ENCODE data around the gene CDCP1.
A peak's percentile ranks its signal among the peaks of the same experiment; 100 is the strongest.

Gene CDCP1

DNA sequence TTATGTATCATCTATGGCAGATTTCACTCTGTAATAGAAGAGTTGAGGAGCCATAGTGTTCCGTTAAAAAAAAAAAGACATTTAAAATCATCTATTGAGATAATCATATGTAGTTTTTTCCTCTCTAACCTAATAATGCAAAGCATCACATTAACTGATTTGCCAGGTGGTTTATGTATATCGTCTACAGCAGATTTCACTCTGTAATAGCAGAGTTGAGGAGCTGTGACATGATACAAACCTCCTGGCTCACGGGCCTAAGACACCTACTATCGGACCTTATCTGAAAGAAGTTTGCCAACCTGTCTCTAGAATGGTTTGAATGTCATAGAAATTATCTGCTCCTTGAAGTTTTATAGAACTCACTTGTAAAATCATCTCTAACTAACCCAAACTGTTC, 29.8 kb downstream of the CDCP1 start:
- DNase-seq = no peak
- peaks cover 9% of the 10 kb centered on the region for H3K4me1 ChIP-seq (ENCODE audit: control insufficient read depth, insufficient read depth, low read length, poor library complexity, severe bottlenecking)

DNA sequence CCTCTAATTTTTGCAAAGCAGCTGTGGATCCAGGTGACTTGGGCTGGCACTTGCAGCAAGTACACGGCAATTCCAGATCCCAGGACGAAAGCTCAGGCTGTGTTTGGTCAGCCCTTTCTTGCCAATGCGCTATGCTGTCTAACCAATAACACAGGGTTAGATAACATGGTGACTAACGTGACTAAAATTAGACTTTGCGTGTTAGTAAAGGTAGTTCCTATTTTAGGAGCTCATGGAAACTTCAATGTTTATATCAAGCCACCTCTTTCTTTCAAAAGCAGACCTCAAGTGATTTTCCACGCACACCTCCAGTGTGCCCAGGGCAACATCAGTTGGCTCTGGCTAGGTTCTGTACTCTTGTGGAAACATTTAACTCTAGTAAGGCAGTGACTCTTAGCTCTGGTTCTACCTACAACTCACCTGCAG, 32.5 kb downstream of the CDCP1 start:
- DNase-seq = no peak
- Histone ChIP-seq H3K27me3 (replicated peaks; ENCODE audit: control insufficient read depth, insufficient read depth, low read length, poor library complexity, severe bottlenecking) (no peaks in the 10 kb centered on the region), H3K4me1 (ENCODE audit: control insufficient read depth, insufficient read depth, low read length, poor library complexity, severe bottlenecking) (peaks cover 26% of the 10 kb centered on the region), H3K4me3 (ENCODE audit: insufficient read depth, low read depth, low read length, poor library complexity, severe bottlenecking) (no peak overlapping the region), H3K9me3 (ENCODE audit: control insufficient read depth, low read length) (no peaks in the 10 kb centered on the region), H3K36me3 (ENCODE audit: control insufficient read depth, insufficient read depth, low read length) (no peaks in the 10 kb centered on the region), H3K27ac (ENCODE audit: insufficient read depth, low read length, poor library complexity, severe bottlenecking) (no peak overlapping the region)

More for the DNA sequence above, 29.8 kb downstream of the CDCP1 start:
- Histone ChIP-seq H3K27me3 (replicated peaks; ENCODE audit: control insufficient read depth, insufficient read depth, low read length, poor library complexity, severe bottlenecking) (no peaks in the 10 kb centered on the region), H3K4me3 (ENCODE audit: insufficient read depth, low read depth, low read length, poor library complexity, severe bottlenecking) (no peak overlapping the region), H3K27ac (ENCODE audit: insufficient read depth, low read length, poor library complexity, severe bottlenecking) (no peak overlapping the region), H3K36me3 (ENCODE audit: control insufficient read depth, insufficient read depth, low read length) (no peaks in the 10 kb centered on the region), H3K9me3 (ENCODE audit: control insufficient read depth, low read length) (no peaks in the 10 kb centered on the region)

DNA sequence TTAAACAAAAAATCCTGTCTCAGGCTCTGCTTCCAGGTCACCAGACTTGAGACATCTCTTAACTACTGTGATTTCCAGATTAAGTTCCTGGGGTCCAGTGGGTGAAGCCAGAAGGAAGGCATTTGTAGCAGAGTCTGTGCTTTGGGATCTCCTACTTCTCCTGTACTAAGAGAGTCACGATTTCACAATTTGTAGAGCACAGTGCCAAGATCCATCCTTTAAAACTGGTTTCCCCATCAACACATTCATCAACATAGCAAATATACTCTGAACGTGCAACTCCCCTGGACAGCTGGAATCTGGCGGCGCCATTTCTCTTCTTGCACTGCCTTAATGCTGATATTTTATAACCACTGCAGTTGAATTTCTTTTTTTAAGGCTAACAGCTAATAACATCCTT, 33.2 kb downstream of the CDCP1 start:
- H3K27me3 ChIP-seq (replicated peaks; ENCODE audit: control insufficient read depth, insufficient read depth, low read length, poor library complexity, severe bottlenecking) = no peaks in the 10 kb centered on the region
- H3K9me3 ChIP-seq (ENCODE audit: control insufficient read depth, low read length) = no peaks in the 10 kb centered on the region
- no peak for DNase-seq
- H3K4me1 ChIP-seq (ENCODE audit: control insufficient read depth, insufficient read depth, low read length, poor library complexity, severe bottlenecking) = peaks cover 24% of the 10 kb centered on the region
- no peaks in the 10 kb centered on the region for H3K36me3 ChIP-seq (ENCODE audit: control insufficient read depth, insufficient read depth, low read length)
- no peak overlapping the region for H3K4me3 ChIP-seq (ENCODE audit: insufficient read depth, low read depth, low read length, poor library complexity, severe bottlenecking)
- H3K27ac ChIP-seq (ENCODE audit: insufficient read depth, low read length, poor library complexity, severe bottlenecking) = no peak overlapping the region

DNA sequence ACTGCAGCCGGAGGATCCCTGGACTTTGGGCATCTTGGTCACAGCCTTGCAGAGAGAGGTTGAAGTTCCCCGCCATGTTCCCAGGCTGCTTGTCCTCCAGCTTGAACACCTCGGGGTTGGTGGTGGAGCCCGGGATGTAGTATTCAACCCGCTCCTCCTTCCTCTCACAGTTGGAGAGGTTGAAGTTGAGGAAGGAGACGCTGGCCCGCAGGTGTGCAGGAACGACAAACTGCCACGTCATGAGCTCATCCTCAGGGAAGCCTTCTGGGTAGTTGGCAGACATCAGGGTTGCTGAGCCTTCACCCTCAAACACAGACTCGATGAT, 35.7 kb downstream of the CDCP1 start:
- H3K27me3 ChIP-seq (replicated peaks; ENCODE audit: control insufficient read depth, insufficient read depth, low read length, poor library complexity, severe bottlenecking) = no peaks in the 10 kb centered on the region
- no peak overlapping the region for H3K27ac ChIP-seq (ENCODE audit: insufficient read depth, low read length, poor library complexity, severe bottlenecking)
- peak overlapping the region; percentile 33 for H3K4me3 ChIP-seq (ENCODE audit: insufficient read depth, low read depth, low read length, poor library complexity, severe bottlenecking)
- H3K36me3 ChIP-seq (ENCODE audit: control insufficient read depth, insufficient read depth, low read length) = no peaks in the 10 kb centered on the region
- H3K4me1 ChIP-seq (ENCODE audit: control insufficient read depth, insufficient read depth, low read length, poor library complexity, severe bottlenecking) = peaks cover 37% of the 10 kb centered on the region
- no peak for DNase-seq
- no peaks in the 10 kb centered on the region for H3K9me3 ChIP-seq (ENCODE audit: control insufficient read depth, low read length)

DNA sequence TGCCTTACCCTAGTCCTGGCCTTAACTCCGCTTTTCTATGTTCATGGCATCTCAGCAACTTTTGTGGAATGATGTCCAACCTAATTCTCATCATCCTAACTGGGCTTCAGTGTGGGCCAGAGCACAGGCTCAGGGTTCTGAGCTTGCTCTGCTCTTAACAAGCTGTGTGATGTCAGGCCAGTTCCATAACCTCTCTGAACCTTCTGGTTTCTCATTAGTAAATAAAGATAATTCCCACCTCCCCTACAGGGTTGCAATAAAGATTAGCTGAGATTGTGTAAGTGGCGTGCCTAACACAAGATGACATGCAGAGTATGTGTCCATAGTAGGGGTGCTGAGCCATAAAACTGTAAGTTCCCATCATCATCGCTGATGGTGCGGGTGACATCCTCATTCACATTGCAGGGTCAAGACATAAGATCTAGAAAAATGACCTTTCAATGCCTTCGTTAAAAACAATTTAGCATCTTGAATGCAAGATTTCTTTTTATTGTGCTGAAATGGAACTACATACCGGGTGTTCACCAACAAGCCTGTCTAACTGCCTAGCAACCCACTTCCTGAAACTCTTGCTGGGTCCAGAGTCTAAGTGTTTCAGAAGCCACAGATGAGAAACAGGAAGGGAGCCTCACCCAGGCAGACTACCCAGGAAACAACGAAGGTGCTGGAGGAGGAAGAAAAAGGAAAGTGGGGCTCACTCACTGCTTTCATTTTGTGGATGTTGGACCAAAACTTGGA, 36.2 kb downstream of the CDCP1 start:
- Histone ChIP-seq H3K4me3 (ENCODE audit: insufficient read depth, low read depth, low read length, poor library complexity, severe bottlenecking) (peak overlapping the region; percentile 33), H3K4me1 (ENCODE audit: control insufficient read depth, insufficient read depth, low read length, poor library complexity, severe bottlenecking) (peaks cover 42% of the 10 kb centered on the region), H3K9me3 (ENCODE audit: control insufficient read depth, low read length) (no peaks in the 10 kb centered on the region), H3K27me3 (replicated peaks; ENCODE audit: control insufficient read depth, insufficient read depth, low read length, poor library complexity, severe bottlenecking) (no peaks in the 10 kb centered on the region), H3K27ac (ENCODE audit: insufficient read depth, low read length, poor library complexity, severe bottlenecking) (peak overlapping the region; percentile 2), H3K36me3 (ENCODE audit: control insufficient read depth, insufficient read depth, low read length) (no peaks in the 10 kb centered on the region)
- peak in 2 of 3 donors; percentile 1 to 15 for DNase-seq

DNA sequence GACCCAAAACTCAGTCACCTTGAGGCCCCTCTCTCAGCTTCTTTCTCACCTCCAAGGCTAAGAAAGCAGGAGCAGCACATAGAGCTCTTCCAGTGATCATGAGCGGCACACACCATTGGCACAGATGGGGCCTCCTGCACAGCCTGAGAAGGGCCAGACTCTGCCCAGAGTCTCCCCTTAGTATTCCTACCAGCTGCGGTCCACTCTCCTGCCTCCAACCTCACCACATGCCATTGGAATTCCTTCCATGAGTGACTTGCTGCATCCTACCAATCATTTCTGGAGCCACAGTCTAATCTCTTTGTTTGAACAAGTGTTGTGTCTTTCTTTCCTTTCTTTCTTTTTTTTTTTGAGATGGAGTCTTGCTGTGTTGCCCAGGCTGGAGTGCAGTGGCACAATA, 39.3 kb downstream of the CDCP1 start:
- Histone ChIP-seq H3K4me1 (ENCODE audit: control insufficient read depth, insufficient read depth, low read length, poor library complexity, severe bottlenecking) (peaks cover 47% of the 10 kb centered on the region), H3K9me3 (ENCODE audit: control insufficient read depth, low read length) (no peaks in the 10 kb centered on the region), H3K36me3 (ENCODE audit: control insufficient read depth, insufficient read depth, low read length) (no peaks in the 10 kb centered on the region), H3K27me3 (replicated peaks; ENCODE audit: control insufficient read depth, insufficient read depth, low read length, poor library complexity, severe bottlenecking) (no peaks in the 10 kb centered on the region), H3K4me3 (ENCODE audit: insufficient read depth, low read depth, low read length, poor library complexity, severe bottlenecking) (no peak overlapping the region), H3K27ac (ENCODE audit: insufficient read depth, low read length, poor library complexity, severe bottlenecking) (no peak overlapping the region)
- no peak for DNase-seq

DNA sequence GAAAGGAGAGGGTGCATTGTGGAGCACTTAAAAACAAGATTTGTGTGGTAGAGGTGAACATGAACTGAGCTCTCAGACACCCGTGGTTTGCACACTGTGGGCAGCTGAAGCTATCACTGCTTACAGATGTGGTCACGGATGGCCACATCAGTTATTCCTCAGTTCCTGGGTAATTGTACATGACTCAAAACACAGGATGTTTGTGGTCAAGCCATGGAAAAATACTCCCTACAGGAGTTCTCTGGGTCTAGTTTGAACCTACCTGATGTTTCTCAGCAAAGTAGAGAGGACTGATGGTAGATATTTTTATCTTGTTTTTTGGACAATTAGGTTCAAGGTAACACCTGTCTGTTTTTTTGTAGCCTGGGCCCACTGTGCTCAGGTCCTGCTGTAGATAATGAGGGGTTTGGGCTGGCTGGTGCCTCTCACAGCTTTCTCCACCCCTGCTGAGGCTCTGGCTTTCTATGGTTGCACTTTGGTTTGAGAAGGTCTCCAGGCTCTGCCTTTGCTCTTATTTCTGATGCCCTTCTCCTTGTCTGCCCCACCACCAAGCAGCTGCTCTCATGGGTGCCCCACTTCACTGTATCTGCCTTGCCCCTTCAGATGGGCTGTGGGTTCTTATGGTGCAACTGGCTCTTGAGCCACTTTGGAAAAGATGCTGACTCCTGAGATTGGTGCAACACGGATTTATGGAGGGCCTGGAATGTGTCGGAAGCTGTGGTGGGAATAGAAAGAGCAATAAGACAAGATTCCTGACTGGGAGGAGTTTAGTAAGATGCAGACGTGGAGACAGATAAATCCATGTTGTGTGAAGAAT, 40.1 kb downstream of the CDCP1 start:
- Histone ChIP-seq H3K4me1 (ENCODE audit: control insufficient read depth, insufficient read depth, low read length, poor library complexity, severe bottlenecking) (peaks cover 47% of the 10 kb centered on the region), H3K27ac (ENCODE audit: insufficient read depth, low read length, poor library complexity, severe bottlenecking) (no peak overlapping the region), H3K27me3 (replicated peaks; ENCODE audit: control insufficient read depth, insufficient read depth, low read length, poor library complexity, severe bottlenecking) (no peaks in the 10 kb centered on the region), H3K36me3 (ENCODE audit: control insufficient read depth, insufficient read depth, low read length) (no peaks in the 10 kb centered on the region), H3K4me3 (ENCODE audit: insufficient read depth, low read depth, low read length, poor library complexity, severe bottlenecking) (no peak overlapping the region), H3K9me3 (ENCODE audit: control insufficient read depth, low read length) (no peaks in the 10 kb centered on the region)
- DNase-seq = peak; percentile 27 to 62 (median 44)

DNA sequence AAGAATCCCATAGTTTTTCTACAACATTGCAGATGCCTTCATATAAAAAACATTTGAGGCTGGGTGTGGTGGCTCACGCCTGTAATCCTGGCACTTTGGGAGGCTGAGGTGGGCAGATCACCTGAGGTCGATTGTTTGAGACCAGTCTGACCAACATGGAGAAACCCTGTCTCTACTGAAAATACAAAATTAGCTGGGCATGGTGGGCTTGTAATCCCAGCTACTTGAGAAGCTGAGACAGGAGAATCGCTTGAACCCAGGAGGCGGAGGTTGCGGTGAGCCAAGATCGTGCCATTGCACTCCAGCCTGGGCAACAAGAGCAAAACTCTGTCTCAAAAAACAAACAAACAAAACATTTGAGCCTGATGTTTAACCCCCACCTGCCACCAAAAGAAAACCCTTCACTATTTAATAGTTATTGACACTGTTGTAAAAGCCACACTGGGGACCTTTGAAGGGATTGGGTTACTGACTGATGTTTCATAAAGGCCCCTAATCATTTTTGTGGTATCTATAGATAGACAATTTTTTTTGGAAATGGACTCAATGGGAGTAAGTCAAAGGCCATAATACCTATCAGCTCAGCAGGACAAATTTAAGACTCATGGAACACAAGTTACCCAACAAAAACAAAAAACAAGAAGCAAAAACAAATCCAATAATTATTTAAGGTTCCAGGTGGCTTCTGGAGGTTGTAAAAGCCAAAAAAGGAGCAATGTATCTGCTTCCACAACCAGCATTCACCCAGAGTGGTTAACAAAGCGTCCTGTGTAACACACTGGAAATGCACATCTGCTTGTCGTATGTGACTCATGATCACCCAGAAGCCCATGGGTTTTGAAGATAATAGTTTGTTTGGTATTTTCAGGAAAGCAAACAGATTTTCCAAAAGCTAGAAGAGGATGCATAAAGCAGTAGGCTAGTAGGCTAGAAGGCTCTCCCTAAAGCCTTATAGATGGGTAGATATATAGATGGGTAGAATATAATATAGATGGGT, 41.2 kb downstream of the CDCP1 start:
- no peak for DNase-seq
- H3K36me3 ChIP-seq (ENCODE audit: control insufficient read depth, insufficient read depth, low read length) = no peaks in the 10 kb centered on the region

DNA sequence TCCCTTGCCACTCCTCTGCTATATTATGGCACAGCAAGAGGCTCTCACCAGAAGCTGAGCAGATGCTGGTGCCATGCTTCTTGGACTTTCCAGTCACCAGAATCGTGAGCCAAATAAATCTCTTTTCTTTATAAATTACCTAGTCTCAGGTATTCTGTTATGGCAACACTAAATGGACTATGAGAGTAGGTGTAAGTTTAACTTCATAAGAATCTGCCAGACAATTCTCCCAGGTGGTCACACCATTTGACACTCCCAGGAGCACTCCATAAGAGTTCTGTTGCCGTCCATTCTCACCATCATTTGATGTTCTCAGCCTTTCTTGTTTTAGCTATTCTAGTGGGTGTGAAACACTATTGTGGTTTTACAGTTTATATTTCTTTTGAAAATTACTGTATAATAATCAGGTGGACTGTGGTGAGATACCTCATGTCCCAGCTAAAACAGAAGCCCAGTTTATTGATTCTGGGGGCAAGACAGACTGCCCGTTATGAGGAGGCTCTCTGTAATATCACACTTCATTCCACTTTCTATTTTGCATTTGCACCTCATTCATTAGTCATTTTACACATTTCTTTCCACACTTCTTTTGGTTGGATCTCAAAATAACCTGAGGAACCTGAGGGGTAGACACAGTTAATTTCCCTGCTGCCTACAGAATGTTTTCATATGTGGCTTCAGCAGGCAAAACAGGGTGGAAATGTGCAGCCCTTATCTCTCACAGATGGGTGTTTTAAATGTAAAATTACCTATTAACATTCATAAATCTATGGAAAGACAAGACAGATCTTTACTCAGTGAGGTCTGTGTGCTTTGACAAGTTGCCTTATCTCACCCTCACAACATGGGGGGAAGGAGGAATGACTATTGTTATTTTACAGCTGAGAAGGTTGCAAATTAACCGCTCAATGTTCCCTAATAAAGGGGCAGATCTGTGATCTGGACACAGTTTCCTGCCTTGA, 42.1 kb downstream of the CDCP1 start:
- no peaks in the 10 kb centered on the region for H3K9me3 ChIP-seq (ENCODE audit: control insufficient read depth, low read length)
- peaks cover 31% of the 10 kb centered on the region for H3K4me1 ChIP-seq (ENCODE audit: control insufficient read depth, insufficient read depth, low read length, poor library complexity, severe bottlenecking)
- DNase-seq = no peak
- H3K27me3 ChIP-seq (replicated peaks; ENCODE audit: control insufficient read depth, insufficient read depth, low read length, poor library complexity, severe bottlenecking) = no peaks in the 10 kb centered on the region
- no peak overlapping the region for H3K27ac ChIP-seq (ENCODE audit: insufficient read depth, low read length, poor library complexity, severe bottlenecking)
- H3K36me3 ChIP-seq (ENCODE audit: control insufficient read depth, insufficient read depth, low read length) = no peaks in the 10 kb centered on the region
- no peak overlapping the region for H3K4me3 ChIP-seq (ENCODE audit: insufficient read depth, low read depth, low read length, poor library complexity, severe bottlenecking)

More for the DNA sequence above, 41.2 kb downstream of the CDCP1 start:
- no peak overlapping the region for H3K27ac ChIP-seq (ENCODE audit: insufficient read depth, low read length, poor library complexity, severe bottlenecking)
- H3K27me3 ChIP-seq (replicated peaks; ENCODE audit: control insufficient read depth, insufficient read depth, low read length, poor library complexity, severe bottlenecking) = no peaks in the 10 kb centered on the region
- H3K4me1 ChIP-seq (ENCODE audit: control insufficient read depth, insufficient read depth, low read length, poor library complexity, severe bottlenecking) = peaks cover 41% of the 10 kb centered on the region
- no peaks in the 10 kb centered on the region for H3K9me3 ChIP-seq (ENCODE audit: control insufficient read depth, low read length)
- H3K4me3 ChIP-seq (ENCODE audit: insufficient read depth, low read depth, low read length, poor library complexity, severe bottlenecking) = no peak overlapping the region

All from effector memory CD4-positive, alpha-beta T cell (primary cell).